T-helper 9 cell (primary cell): ENCODE results near the gene IMPA2.
"Not testable (repeated sequence)": the region's sequence is repeated elsewhere in the genome, so short reads cannot be mapped to it uniquely, and the experiment has no call there.

Experiments used
- DNase-seq: peaks from one replicate; pipeline ENCODE4 v3.0.0-alpha.2; 2020

IMPA2 gene

GRCh38 chr18:12030670-12031069 lies 49.4 kb downstream of the IMPA2 start:
- DNase-seq: no peak

DNA sequence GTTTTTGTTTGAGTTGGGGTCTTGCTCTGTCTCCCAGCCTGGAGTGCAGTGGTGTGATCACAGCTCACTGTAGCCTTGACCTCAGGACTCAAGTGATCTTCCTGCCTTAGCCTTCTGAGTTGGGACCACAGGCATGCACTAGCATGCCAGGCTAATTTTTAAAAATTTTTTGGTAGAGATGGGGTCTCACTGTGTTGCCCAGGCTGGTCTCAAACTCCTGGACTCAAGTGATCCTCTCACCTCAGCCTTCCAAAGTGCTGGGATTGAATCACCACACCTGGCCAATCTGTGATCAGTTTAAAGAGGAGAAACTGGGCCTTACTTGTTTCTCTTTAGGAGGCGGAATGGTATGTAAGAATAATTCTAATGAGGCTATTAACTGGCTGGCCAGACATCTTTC lies 49.9 kb downstream of the IMPA2 start:
- no peak for DNase-seq

GRCh38 chr18:12031846-12032245 lies 50.5 kb downstream of the IMPA2 start:
- no peak for DNase-seq

DNA sequence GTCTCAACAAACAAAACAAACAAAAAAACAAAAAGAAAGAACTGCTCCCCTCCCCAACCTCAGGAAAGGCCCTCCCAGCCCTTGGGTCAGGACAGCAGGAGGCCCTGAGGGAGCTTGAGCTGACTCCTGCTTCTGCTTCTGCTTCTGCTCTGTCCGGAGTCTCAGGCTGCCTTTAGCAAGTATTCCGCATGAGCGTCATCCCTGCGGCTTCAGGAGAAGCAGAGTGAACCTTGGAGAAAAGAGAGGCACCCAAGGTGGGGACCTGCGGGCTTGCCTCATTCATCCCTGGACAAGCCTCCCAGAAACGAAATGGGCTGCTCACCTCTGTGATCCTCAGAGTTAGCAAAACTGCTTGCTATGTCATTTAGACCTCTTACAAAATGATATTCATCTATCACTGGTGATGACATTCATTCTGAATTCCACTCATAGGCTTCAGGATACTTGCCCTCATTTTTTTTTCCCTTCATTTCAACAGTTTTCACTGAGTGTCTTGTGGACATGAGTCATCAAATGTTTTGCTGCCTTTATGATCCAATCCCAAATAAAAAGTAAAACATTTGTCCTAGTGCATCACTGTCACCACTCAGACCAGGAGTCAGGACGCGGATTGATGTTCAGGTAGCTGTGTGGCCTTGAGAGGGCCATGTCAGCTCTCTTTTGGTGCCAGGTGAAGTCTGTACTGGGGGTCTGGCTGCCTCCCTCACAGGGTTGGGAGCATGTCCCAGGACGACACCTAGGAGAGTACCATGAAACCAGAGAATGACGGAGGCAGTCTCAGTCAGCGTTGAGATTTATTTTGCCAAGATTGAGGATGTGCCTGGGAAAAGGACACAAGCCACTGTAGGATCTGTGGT lies 51.7 kb downstream of the IMPA2 start:
- no peak for DNase-seq

GRCh38 chr18:12033643-12034025 lies 52.3 kb downstream of the IMPA2 start:
- no peak for DNase-seq

DNA sequence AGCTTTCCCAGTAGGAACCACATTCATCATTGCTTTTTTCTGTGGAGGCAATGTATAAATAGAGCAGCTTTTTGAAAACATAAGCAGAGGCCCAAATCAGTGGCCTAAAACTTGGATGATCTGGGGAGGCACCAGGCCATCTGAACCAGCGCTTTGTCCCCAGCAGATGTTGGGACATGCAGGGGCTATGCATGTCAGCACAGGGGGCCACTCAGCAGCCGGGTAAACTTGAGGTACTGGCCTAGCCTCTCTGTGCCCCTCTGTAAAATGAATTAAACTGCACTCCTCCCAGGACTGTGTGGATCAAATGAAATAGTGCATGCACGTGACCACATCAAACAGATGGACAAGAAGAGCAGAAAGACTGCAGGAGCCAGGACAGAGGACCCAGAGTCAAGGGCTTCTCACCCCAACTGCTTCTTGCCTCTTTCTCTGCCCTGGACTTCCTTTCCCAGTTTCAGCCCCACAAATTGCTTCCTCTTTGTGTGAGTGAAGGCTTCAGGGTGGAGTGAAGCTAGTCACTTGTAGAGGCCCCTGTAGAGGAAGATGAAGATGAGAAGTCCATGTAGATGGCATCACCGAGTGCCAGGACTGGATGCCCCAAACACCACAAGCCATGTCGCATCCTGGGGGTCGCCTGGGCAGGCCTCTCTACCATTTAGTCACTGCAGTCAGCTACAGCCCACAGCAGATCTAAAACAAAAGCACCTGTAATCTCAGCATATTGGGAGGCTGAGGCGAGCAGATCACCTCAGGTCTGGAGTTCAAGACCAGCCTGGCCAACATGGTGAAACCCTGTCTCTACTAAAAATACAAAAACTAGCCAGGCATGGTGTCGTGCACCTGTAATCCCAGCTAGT lies 53.2 kb downstream of the IMPA2 start:
- no peak for DNase-seq

GRCh38 chr18:12035481-12035880 lies 54.2 kb downstream of the IMPA2 start:
- DNase-seq: no peak

DNA sequence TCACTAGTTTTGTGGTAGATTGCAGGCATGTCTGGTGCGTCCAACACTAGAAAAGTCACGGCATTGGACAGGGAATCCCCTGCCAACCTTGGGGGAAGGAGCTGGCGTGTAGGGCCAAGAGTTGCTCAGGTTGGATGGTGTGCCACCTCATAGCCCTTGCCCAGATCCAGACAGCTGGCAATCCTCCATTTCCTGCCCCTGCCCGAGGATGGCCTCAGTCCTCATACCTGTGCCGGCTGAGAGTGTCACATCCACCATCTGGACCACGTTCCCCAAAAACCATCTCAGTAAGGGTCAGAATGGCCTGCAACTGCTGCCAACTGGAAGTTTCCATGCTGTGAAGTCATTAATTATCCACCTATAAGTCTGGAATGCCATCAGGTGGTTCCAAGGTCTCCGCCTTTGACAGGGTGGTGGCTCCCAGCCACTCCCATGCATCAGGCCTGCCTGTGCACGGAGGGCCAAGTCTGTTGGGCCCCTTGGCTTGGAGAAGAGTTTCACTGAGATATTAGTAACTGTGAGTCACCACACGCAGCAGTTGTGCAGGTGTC lies 55.0 kb downstream of the IMPA2 start:
- DNase-seq: no peak

GRCh38 chr18:12038082-12038638 lies 56.9 kb downstream of the IMPA2 start:
- no peak for DNase-seq

DNA sequence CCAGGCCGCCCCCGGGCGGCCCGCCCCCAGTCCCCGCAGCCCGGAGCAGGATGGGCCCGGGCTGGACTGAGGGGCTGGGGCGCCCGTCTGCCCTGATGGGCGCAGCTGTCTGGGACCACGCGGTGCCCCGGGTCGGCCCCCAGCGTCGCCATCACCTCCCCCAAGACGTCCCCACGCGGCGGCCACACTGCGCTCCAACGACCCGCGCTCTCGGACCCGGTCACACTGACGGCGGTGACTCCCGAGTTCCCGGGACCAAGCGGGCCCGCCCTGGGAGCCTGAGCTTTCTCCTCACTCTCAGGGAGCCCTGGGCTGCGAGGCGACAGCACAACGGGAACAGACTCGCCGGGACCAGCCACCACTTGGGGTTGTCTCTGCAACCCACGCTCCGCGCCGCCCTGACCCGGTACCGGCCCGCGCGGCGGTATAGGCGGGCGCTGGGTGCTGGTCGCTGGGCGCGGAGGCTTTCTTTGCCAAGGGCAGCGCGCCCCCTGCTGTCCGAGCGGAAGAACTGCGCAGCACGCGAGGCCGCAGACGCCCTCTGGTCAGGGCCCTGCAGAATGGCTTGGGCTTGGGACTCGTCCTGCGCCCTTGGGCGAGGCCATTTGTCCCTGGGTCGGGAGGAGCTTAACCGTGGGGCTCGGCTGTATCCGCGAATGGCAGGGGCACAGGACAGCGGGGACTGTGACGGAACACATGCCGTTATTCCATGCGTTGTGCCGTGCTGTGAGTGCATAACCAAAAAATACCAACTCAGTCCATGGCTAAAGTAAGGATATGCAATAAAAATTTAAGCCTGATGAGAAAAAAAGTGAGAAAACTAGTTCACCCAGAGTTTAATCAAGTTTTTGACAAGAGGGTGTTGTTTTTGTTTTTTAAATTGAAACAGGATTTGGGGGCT lies 57.6 kb downstream of the IMPA2 start:
- peak; percentile 65 for DNase-seq

DNA sequence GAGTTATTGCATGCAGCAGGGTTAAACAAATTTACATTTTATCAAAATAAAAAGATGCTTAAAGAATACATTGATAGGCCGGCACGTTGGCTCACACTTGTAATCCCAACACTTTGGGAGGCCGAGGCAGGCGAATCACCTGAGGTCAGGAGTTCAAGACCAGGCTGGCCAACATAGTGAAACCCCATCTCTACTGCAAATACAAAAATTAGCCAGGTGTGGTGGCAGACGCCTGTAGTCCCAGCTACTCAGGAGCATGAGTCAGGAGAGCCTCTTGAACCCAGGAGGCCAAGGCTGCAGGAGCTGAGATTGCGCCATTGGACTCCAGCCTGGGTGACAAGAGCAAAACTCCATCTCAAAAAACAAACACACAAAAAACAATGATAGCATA lies 58.2 kb downstream of the IMPA2 start:
- not testable (repeated sequence) for DNase-seq

- no peak for DNase-seq
These were observed 60.3 kb downstream of the IMPA2 start for GRCh38 chr18:12041561-12041960.

DNA sequence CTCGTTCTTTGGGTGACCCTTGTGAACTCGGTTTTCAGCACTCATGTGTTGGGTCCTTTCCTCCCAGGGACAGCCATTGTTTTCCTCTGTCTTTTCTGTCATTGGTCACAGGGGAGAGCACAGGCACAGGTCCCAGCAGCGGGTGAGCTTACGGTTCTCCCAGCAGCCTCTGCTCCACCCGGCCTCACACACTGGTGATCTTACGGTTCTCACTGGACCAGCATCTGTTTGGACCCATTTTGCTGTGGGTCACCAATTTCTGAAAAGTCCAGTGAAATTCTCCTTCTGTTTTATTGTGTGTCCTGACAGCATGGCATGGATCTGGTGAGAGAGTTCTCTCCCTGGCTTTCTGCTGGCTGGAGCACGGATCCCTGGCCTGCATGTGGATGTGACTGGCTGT lies 62.5 kb downstream of the IMPA2 start:
- DNase-seq: no peak

GRCh38 chr18:12044591-12044990 lies 63.3 kb downstream of the IMPA2 start:
- no peak for DNase-seq

DNA sequence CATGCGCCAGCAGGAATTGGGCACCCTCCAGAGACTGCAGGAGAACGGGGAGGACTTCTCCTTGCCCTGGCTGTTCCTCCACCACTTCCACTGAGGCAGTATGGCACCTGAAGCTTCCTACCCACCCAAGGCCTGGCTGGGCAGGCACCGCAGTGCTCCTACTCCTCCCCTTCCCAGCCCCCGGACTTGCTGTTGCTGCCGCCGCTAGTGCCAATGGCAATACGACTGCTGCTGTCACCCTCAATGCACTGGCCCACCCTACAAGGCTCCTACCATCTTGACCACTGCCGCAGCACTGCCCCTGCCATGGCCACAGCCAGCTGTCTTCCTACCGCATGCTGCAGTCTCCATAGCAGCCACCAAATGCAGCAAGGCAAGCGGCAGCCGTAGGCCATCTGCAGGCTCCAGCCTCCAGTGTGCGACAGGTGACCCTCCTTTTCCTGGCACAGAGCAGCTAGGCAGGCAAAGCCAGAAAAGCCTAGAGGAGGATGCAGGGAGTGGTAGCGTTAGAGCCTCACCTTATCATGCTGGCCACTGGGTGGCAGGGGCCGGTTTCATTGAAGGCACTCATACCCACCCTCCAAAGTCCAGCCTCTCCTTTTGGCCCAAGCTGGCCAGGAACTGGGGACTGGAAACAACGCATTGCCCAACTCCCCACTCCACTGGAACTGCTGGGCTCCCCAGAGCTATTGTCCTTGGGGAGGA lies 64.9 kb downstream of the IMPA2 start:
- no peak for DNase-seq

DNA sequence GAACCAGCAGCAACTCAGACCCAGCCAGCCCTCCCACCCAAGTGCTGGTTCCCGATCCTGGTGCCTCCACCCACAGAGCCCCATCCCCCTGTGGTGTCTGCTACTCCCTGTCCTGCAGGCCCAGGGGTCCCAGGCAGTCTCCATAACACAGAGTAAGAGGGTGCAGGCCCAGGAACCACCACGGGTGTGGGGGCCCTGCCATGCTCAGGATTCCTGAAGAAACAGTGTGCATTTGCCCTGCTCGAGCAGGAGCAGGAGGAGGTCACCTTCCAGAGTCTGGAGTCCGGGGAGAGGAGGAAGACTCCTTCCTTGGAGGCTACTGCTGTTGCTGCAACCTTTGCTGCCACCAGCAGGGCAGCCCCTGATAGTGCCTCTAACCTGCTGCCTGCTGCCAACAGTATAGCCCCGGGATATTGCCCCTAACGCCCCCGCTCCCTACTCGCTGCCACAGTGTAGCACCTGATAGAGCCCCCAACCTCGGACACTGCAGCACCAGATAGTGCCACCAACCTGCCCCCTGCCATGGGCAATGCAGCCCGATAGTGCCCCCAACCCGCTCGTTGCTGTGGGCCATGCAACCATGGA lies 65.5 kb downstream of the IMPA2 start:
- no peak for DNase-seq

DNA sequence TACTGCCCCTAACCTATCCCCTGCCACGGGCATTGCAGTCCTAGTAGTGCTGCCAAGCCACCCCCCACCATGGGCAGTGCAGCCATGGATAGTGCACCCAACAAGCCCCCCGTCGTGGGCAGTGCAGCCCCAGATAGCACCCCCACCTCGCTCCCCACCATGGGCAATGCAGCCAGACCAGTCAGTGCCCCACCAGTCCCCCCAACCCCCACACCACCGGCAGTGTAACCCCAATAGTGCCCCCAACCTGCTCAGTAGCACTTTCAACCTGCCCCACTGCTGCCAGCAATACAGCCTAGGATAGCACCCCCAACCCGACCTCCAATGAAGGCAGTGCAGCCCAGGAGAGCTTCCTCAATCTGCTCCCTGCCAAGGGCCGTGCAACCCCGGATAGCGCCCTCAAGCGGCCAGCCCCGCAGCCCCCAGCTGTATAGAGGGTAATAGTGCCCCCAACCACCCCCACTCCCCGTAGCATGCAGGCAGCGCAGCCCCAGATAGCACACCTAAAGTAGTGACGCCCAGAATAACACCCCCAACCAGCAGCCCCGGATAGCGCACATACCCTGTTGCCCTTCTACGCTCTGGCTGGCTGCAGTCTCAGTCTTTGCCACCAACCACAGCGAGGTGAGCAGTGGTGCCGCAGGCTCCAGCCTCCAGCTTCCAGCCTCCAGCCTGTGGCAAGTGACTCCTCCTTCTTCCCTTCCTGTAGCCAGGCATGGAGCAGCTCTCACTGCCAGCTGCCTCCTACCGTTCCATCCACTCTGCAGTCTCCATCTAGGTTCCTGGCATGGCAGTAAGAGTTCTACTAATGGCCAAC lies 66.9 kb downstream of the IMPA2 start:
- DNase-seq: no peak

DNA sequence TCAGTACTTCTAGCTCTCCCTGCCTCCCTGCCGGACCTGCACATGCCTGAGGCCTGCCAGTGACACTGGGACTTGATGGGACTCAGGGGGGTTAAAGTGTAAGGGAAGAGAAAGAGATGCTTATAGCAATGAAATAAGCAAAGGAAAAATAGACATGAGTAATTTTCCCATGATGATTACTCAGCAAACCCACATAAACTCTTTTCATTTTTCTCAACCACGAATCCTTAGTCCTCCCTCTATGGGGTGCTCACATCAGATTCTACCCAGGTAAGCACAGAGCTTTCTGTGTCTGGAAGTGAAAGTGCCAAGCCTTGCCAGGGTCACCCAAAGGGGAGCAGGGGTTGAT lies 67.5 kb downstream of the IMPA2 start:
- DNase-seq: no peak

DNA sequence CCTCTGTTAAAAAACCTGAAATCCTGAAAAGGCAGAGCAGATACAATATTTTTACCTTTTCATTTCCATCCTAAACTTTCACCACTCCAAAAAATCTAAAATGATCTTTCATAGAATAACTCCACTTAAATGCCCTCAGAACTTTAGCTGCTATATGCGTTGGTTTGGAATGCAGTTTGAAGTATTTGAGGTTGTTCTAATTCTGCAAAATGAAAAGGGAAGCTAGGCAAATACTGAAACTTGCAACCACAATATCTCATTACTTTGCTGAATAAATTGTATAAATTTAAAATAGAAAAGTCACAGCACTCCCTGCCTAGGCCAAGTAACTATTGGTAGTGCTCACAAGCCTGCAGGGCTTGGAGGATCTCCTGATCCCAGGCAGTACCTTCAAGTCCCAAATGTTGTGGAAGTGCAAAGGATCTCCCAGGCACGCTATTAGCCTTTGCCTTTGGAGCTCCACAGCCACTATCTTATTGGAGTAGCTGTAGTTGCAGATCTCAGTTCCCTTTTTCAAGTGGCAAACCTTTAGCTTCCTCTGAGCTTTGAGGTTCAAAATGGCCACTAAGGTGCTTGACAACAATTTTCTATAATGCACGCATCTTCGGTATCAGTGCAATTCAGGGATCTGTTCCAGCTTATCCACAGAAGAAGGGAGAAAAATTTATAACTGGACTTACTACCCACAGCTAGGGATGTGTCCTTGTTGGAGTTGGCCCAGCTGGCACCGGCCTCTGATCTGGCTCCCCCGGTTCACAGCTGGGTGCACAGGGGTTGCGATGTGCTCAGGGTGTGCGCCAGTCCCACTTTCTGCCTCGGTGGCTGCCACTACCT lies 68.9 kb downstream of the IMPA2 start:
- DNase-seq: no peak

GRCh38 chr18:12052866-12053265 lies 71.6 kb downstream of the IMPA2 start:
- no peak for DNase-seq
